Measurements from ENCODE around the gene PHACTR1.

DNA sequence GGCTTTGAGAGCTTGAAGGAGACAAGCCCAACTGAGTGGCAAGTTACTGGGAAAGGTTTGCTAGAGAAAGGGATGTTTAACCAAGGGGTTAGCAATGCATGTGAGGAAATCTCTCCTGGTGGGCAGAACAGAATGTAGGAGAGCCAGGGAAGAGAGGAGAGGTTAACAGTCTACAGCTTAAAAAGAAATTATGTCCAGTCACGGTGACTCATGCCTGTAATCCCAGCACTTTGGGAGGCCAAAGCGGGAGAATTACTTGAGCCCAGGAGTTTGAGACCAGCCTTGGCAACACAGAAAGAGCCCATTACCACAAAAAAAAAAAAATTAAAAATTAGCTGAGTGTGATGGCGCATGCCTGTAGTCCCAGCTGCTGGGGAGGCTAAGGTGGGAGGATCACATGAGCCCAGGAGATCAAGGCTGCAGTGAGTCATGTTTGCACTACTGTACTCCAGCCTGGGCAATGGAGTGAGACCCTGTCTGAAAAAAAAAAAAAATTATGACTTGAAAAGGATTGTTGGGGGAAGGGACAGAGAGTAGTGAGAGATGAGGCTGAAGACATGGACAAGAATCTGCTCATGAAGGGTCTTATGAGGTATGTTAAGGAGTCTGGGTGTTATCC, 346.8 kb downstream of the PHACTR1 start:
- TF ChIP-seq, protein P1, sequence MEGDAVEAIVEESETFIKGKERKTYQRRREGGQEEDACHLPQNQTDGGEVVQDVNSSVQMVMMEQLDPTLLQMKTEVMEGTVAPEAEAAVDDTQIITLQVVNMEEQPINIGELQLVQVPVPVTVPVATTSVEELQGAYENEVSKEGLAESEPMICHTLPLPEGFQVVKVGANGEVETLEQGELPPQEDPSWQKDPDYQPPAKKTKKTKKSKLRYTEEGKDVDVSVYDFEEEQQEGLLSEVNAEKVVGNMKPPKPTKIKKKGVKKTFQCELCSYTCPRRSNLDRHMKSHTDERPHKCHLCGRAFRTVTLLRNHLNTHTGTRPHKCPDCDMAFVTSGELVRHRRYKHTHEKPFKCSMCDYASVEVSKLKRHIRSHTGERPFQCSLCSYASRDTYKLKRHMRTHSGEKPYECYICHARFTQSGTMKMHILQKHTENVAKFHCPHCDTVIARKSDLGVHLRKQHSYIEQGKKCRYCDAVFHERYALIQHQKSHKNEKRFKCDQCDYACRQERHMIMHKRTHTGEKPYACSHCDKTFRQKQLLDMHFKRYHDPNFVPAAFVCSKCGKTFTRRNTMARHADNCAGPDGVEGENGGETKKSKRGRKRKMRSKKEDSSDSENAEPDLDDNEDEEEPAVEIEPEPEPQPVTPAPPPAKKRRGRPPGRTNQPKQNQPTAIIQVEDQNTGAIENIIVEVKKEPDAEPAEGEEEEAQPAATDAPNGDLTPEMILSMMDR (IDR thresholded peaks at IDR 0.05): no peak
- TF ChIP-seq POLR2A (IDR thresholded peaks at IDR 0.05) (no peak), EP300 (IDR thresholded peaks at IDR 0.05; ENCODE audit: low read depth) (no peak)
